AG04450 (cell line): ENCODE measurements around the gene AATF. TPM values are rescaled to one million over a fixed set of nuclear protein-coding genes. Genes with fewer than 3 reads are reported as not detected.

Experiments
- CTCF ChIA-PET: fragments of 300-600, 350-600 bp; formaldehyde crosslinking; extraction: SDS; loops from one replicate; lab custom pipeline; 2022; ENCODE audit warnings: antibody characterized with exemption, inconsistent platforms; lab: Charles Lee
- POLR2A ChIA-PET: fragments of 350-600 bp; formaldehyde crosslinking; extraction: SDS; loops from one replicate; lab custom pipeline; 2021; ENCODE audit warnings: antibody characterized with exemption, inconsistent platforms; lab: Yijun Ruan, JAX
- DNase-seq: peaks from one replicate; pipeline ENCODE4 v3.0.0-alpha.2; 2011; ENCODE audit warnings: low read depth, low spot score
- H3K27ac ChIP-seq: one replicate; pipeline ENCODE4 v1.5.1; 2012; ENCODE audit warnings: low read depth, low read length, control low read depth
- H3K27me3 ChIP-seq: one replicate; pipeline ENCODE4 v1.6.0; 2012; ENCODE audit warnings: low read length; ENCODE audit not compliant: control insufficient read depth, insufficient read depth
- H3K4me3 ChIP-seq: 2 replicates; pipeline ENCODE4 v1.5.1; 2011; ENCODE audit warnings: mild to moderate bottlenecking, low read depth, low read length, control low read depth
- H3K9me3 ChIP-seq: 2 replicates; pipeline ENCODE4 v1.5.1; 2012; ENCODE audit warnings: low read length; ENCODE audit not compliant: control insufficient read depth, insufficient read depth
- CTCF ChIP-seq: IDR thresholded peaks from 2 replicates; pipeline ENCODE4 v1.5.1; 2011; ENCODE audit warnings: low read depth, low read length, control low read depth, inconsistent platforms
- polyA minus RNA-seq: library from RNA; depleted of rRNA, polyadenylated mRNA; stranded (reverse); fragments of >200 nt; gene quantifications from 2 replicates; pipeline ENCODE4 v1.2.3, GENCODE V29; 2011; rRNA and poly(A)+ RNA removed
- polyA plus RNA-seq: library from polyadenylated mRNA; depleted of rRNA; stranded (reverse); fragments of >200 nt; gene quantifications from 2 replicates; pipeline ENCODE4 v1.2.3, GENCODE V29; 2011; rRNA removed

AATF gene
- polyA plus RNA-seq, result 16.6 and 18.8 TPM in 2 replicates
- polyA minus RNA-seq, result 10.6 and 14.3 TPM in 2 replicates

DNA sequence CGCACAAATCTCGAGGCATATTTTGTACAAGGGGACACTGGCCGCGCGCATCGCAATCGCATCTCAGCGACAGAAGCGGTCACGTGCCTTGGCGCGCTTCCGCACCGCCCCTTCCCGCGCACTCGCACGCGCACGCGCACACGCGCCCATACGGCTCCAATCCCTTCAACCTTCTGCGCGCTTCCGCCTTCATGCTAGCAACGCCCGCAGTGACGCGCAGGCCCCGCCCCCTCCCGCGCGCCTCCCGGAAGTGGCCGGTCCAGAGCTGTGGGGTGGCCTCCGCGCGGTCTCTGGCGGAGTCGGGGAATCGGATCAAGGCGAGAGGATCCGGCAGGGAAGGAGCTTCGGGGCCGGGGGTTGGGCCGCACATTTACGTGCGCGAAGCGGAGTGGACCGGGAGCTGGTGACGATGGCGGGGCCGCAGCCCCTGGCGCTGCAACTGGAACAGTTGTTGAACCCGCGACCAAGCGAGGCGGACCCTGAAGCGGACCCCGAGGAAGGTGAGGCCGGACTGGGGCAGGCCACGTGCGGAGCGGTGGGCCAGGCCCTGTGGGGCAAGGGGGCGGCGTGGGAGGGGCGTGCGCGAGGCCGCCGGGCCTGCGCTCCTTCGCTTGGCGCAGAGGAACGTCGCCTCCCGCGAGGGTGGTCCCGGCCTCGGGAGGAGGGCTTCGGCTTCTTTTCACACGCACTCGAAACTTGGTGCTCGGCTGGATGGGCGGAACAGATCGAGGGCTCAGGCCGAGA, at the start of gene AATF:
Gene AATF, plus strand, starts transcription at position 238 of the 744 bp plus-strand sequence. Its CDS starts 172 bp downstream, at position 410.
- POLR2A ChIA-PET, result interaction anchor here (0.7 to 1.4 kb wide), 3 partner anchors 10 to 68 kb away, joined by 4 to 7 read pairs (median 5); no protein-coding TSS in a partner anchor
- CTCF ChIA-PET, result interaction anchor here (0.6 to 1.7 kb wide), 6 partner anchors 10 to 424 kb away, joined by 3 to 11 read pairs (median 3); no protein-coding TSS in a partner anchor
- H3K4me3 ChIP-seq, result peak within 1 kb of the TSS; percentile 88
- peaks cover 40% of the 10 kb centered on the region for H3K27me3 ChIP-seq
- peak within 1 kb of the TSS; percentile 96 for H3K27ac ChIP-seq
- H3K9me3 ChIP-seq, result peaks cover 3% of the 10 kb centered on the region
- no peak for TF ChIP-seq CTCF
- peak; percentile 90 for DNase-seq

DNA sequence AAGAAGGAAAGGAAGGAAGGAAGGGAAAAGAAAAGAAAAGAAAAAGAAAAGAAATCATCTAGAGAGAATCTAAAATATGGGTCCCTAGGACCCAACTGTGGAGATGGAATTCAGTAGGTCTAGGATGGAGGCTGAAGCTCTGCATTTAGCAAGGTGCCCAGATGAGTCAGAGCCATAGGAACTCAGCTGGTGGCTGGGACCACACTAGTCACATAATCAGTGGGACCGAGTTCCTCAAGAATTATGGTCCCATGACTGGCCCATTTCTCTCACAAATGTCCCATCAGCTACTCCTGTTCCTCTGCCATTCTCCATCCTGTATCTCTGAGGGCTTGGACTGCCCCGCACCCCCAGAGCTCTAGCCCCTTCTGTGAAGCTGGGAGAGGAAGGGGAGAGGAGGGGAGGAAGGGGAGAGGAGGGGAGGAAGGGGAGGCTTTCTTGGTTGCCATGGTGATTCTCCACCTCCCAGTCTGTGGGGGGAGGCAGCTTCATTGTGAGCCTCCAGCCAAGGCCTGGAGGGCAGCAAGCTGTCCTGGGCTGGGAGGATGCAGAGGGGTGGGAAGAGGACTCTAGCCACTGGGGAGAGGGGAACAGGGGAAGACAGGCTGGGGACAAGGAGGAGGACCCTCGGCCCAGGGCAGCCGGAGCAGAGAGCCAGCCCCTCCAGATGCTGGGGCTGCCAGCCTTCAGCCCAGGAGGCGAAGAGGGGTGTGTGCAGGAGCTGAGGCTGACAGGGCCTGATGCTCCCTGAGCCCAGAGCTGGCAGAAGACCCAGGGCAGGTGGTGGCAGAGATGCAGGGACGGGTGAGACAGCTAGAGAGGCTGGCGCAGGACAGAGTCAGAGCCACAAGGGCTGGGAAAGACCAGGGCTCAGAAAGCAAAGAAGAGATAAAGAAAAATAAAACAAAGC, 49.2 kb upstream of the AATF start:
- Histone ChIP-seq H3K27me3 (peaks cover 19% of the 10 kb centered on the region), H3K27ac (no peak overlapping the region), H3K4me3 (no peak overlapping the region), H3K9me3 (no peaks in the 10 kb centered on the region; the same call in 1 of the 2 replicates)
- POLR2A ChIA-PET, result no interaction called here
- no peak for TF ChIP-seq CTCF
- DNase-seq, result no peak
- CTCF ChIA-PET, result no interaction called here

GRCh38 chr17:36900160-36900512, 48.6 kb upstream of the AATF start:
- TF ChIP-seq CTCF, result no peak
- H3K27me3 ChIP-seq, result peaks cover 13% of the 10 kb centered on the region
- H3K4me3 ChIP-seq, result no peak overlapping the region
- POLR2A ChIA-PET, result no interaction called here
- DNase-seq, result no peak
- H3K27ac ChIP-seq, result no peak overlapping the region
- no peaks in the 10 kb centered on the region; the same call in 1 of the 2 replicates for H3K9me3 ChIP-seq
- CTCF ChIA-PET, result no interaction called here

DNA sequence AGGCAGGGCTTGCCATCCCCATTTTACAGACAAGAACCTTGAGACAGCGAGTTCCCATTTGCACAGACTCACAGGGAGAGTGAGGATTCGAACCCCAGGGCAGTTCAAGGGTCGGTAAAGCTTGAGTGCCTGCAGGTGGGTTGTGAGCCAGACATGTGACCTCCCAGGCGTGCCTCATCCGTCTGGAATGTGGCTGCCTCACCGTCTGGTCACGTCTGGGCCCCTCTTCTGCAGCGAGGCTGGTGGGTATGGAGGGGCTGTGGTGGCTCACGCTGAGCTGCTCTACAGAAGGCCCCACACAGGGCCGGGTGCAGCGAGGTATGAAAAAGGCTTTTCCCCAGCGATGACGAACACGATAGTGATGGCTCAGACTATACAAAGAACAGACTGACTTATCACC, 47.2 kb upstream of the AATF start:
- CTCF ChIA-PET, result interaction anchor here (0.6 kb wide), 1 partner anchor 295 kb away, joined by 3 read pairs; no protein-coding TSS in a partner anchor
- H3K27me3 ChIP-seq, result peaks cover 9% of the 10 kb centered on the region
- POLR2A ChIA-PET, result no interaction called here
- no peaks in the 10 kb centered on the region; the same call in 1 of the 2 replicates for H3K9me3 ChIP-seq
- H3K27ac ChIP-seq, result no peak overlapping the region
- DNase-seq, result no peak
- no peak for TF ChIP-seq CTCF
- H3K4me3 ChIP-seq, result no peak overlapping the region
